NCI-H2107 (cell line): ENCODE measurements around the gene RUNX2.

Experiments
- DNase-seq: peaks from one replicate; lab custom pipeline; 2025; lab: John Stamatoyannopoulos, UW

The RUNX2 gene

GRCh38 chr6:45624228-45624627, 296.1 kb downstream of the RUNX2 start:
- DNase-seq = no peak

- no peak for DNase-seq
These were observed 297.1 kb downstream of the RUNX2 start for GRCh38 chr6:45625191-45625664.

GRCh38 chr6:45626087-45626891, 298.2 kb downstream of the RUNX2 start:
- DNase-seq = no peak

GRCh38 chr6:45630314-45630713, 302.2 kb downstream of the RUNX2 start:
- no peak for DNase-seq

- DNase-seq = no peak
These were observed 302.7 kb downstream of the RUNX2 start for GRCh38 chr6:45630801-45631200.

GRCh38 chr6:45631396-45631795, 303.3 kb downstream of the RUNX2 start:
- DNase-seq = no peak

- no peak for DNase-seq
These were observed 305.3 kb downstream of the RUNX2 start for GRCh38 chr6:45633272-45633908.

- DNase-seq = no peak
These were observed 306.1 kb downstream of the RUNX2 start for GRCh38 chr6:45634231-45634630.

GRCh38 chr6:45635284-45635867, 307.2 kb downstream of the RUNX2 start:
- no peak for DNase-seq

GRCh38 chr6:45637056-45637455, 308.9 kb downstream of the RUNX2 start:
- DNase-seq = no peak

GRCh38 chr6:45637611-45638257, 309.6 kb downstream of the RUNX2 start:
- DNase-seq = no peak

- DNase-seq = no peak
These were observed 312.0 kb downstream of the RUNX2 start for GRCh38 chr6:45640081-45640491.

- DNase-seq = no peak
These were observed 312.7 kb downstream of the RUNX2 start for GRCh38 chr6:45640811-45641210.

GRCh38 chr6:45642331-45643125, 314.4 kb downstream of the RUNX2 start:
- DNase-seq = no peak

GRCh38 chr6:45643126-45643525, 315.0 kb downstream of the RUNX2 start:
- DNase-seq = no peak

GRCh38 chr6:45644720-45645119, 316.6 kb downstream of the RUNX2 start:
- DNase-seq = no peak

- DNase-seq = no peak
These were observed 317.2 kb downstream of the RUNX2 start for GRCh38 chr6:45645302-45645701.

GRCh38 chr6:45647341-45648261, 319.5 kb downstream of the RUNX2 start:
- DNase-seq = no peak

GRCh38 chr6:45648262-45648620, 320.1 kb downstream of the RUNX2 start:
- no peak for DNase-seq

- DNase-seq = no peak
These were observed 322.5 kb downstream of the RUNX2 start for GRCh38 chr6:45650524-45651135.
